NT2/D1 (cell line): ENCODE data around the gene MAGI1.
A peak's percentile ranks its signal among the peaks of the same experiment; 100 is the strongest.

Experiments used
- DNase-seq: peaks from one replicate; pipeline ENCODE4 v3.0.0-alpha.2; 2011; ENCODE audit warnings: low read depth, low spot score
- H3K27me3 ChIP-seq: 2 replicates; pipeline ENCODE4 v1.6.0; 2011; ENCODE audit warnings: mild to moderate bottlenecking; ENCODE audit not compliant: insufficient read length, insufficient read depth
- H3K36me3 ChIP-seq: 2 replicates; pipeline ENCODE4 v1.6.1; 2011; ENCODE audit warnings: mild to moderate bottlenecking, low read length, mixed read lengths; ENCODE audit not compliant: insufficient read depth, insufficient read length
- H3K4me1 ChIP-seq: 2 replicates; pipeline ENCODE4 v1.5.1; 2011; ENCODE audit not compliant: insufficient read depth, insufficient read length
- H3K4me3 ChIP-seq: 2 replicates; pipeline ENCODE4 v1.5.1; 2011; ENCODE audit warnings: low read depth; ENCODE audit not compliant: insufficient read length
- H3K9ac ChIP-seq: 2 replicates; pipeline ENCODE4 v1.6.0; 2011; ENCODE audit warnings: low read depth; ENCODE audit not compliant: insufficient read length
- H3K9me3 ChIP-seq: 2 replicates; pipeline ENCODE4 v1.5.1; 2011; ENCODE audit warnings: mild to moderate bottlenecking, low read length; ENCODE audit not compliant: insufficient read depth
- SUZ12 ChIP-seq: IDR thresholded peaks from 2 replicates; pipeline ENCODE4 v1.6.1; 2011; ENCODE audit not compliant: insufficient read length, insufficient read depth; ENCODE audit errors: extremely low read depth
- YY1 ChIP-seq: IDR thresholded peaks from 2 replicates; pipeline ENCODE4 v1.6.1; 2011; ENCODE audit not compliant: insufficient read length, insufficient read depth
- ZNF274 ChIP-seq: IDR thresholded peaks from 2 replicates; pipeline ENCODE4 v1.6.1; 2011; ENCODE audit warnings: mild to moderate bottlenecking, low read depth, low read length

Gene MAGI1

DNA sequence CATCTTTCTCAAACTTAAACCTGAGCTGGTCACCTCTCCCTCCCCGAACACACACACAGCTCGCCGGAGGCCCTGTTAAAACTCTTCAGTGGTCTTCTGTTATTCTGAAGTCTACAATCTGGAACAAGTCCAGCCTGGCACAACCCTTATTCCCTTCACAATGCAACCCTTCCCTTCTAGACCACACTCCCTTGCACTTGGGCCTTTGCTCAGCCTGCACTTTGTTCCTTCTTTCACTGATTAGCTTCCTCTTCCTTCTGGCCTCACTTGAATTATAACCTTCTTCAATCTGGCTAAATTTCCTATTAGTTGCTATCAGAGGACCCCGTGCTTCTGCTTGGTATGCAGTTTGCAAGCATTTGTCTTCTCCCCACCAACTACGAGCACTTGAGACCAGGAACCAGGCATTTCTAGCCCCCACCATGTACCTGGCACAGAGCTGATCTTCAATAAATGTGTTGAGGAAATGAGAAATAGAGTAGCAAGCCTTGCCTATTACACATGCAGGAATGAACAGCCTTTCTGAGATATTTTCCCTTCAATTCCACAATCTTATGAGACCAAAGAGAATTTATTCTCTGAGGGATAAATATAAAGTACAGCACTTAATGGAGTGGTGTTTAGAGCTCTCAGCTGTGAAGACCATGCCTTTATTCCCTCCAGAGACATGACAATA, 687.8 kb downstream of the MAGI1 start:
- Histone ChIP-seq H3K4me3 (no peak overlapping the region), H3K4me1 (peaks cover 3% of the 10 kb centered on the region), H3K9ac (no peak overlapping the region), H3K9me3 (no peaks in the 10 kb centered on the region), H3K36me3 (no peaks in the 10 kb centered on the region), H3K27me3 (no peaks in the 10 kb centered on the region)
- no peak for DNase-seq
- TF ChIP-seq ZNF274 = no peak
- TF ChIP-seq SUZ12 = no peak
- TF ChIP-seq YY1 = no peak

- Histone ChIP-seq H3K9me3 (no peaks in the 10 kb centered on the region), H3K27me3 (no peaks in the 10 kb centered on the region), H3K9ac (no peak overlapping the region), H3K36me3 (no peaks in the 10 kb centered on the region), H3K4me1 (peaks cover 4% of the 10 kb centered on the region), H3K4me3 (no peak overlapping the region)
- no peak for TF ChIP-seq SUZ12
- TF ChIP-seq ZNF274 = no peak
- no peak for TF ChIP-seq YY1
- no peak for DNase-seq
These were observed 690.2 kb downstream of the MAGI1 start for GRCh38 chr3:65348398-65348995.

- Histone ChIP-seq H3K9ac (no peak overlapping the region), H3K9me3 (no peaks in the 10 kb centered on the region), H3K4me1 (peaks cover 4% of the 10 kb centered on the region), H3K27me3 (no peaks in the 10 kb centered on the region), H3K4me3 (no peak overlapping the region), H3K36me3 (no peaks in the 10 kb centered on the region)
- TF ChIP-seq YY1 (no peak), SUZ12 (no peak), ZNF274 (no peak)
- DNase-seq = no peak
These were observed 691.6 kb downstream of the MAGI1 start for GRCh38 chr3:65347166-65347565.

- Histone ChIP-seq H3K9ac (no peak overlapping the region), H3K4me3 (no peak overlapping the region), H3K36me3 (no peaks in the 10 kb centered on the region), H3K27me3 (no peaks in the 10 kb centered on the region), H3K9me3 (no peaks in the 10 kb centered on the region), H3K4me1 (peaks cover 4% of the 10 kb centered on the region)
- DNase-seq = no peak
- no peak for TF ChIP-seq YY1
- TF ChIP-seq SUZ12 = no peak
- TF ChIP-seq ZNF274 = no peak
These were observed 693.9 kb downstream of the MAGI1 start for GRCh38 chr3:65344846-65345245.

GRCh38 chr3:65344444-65344843, 694.3 kb downstream of the MAGI1 start:
- H3K9ac ChIP-seq = no peak overlapping the region
- TF ChIP-seq YY1 (no peak), SUZ12 (no peak), ZNF274 (no peak)
- no peak overlapping the region for H3K4me3 ChIP-seq
- H3K9me3 ChIP-seq = no peaks in the 10 kb centered on the region
- H3K27me3 ChIP-seq = no peaks in the 10 kb centered on the region
- peak; percentile 46 for DNase-seq
- H3K4me1 ChIP-seq = peaks cover 2% of the 10 kb centered on the region
- H3K36me3 ChIP-seq = no peaks in the 10 kb centered on the region

- Histone ChIP-seq H3K36me3 (no peaks in the 10 kb centered on the region), H3K9ac (no peak overlapping the region), H3K4me3 (no peak overlapping the region), H3K27me3 (no peaks in the 10 kb centered on the region), H3K4me1 (peaks cover 2% of the 10 kb centered on the region), H3K9me3 (no peaks in the 10 kb centered on the region)
- DNase-seq = no peak
- no peak for TF ChIP-seq ZNF274
These were observed 695.0 kb downstream of the MAGI1 start for GRCh38 chr3:65343736-65344135.

GRCh38 chr3:65343026-65343425, 695.7 kb downstream of the MAGI1 start:
- DNase-seq = no peak
- no peak overlapping the region for H3K9ac ChIP-seq
- no peaks in the 10 kb centered on the region for H3K27me3 ChIP-seq
- TF ChIP-seq SUZ12 (no peak), YY1 (no peak), ZNF274 (no peak)
- H3K9me3 ChIP-seq = no peaks in the 10 kb centered on the region
- peaks cover 2% of the 10 kb centered on the region for H3K4me1 ChIP-seq
- no peaks in the 10 kb centered on the region for H3K36me3 ChIP-seq
- H3K4me3 ChIP-seq = no peak overlapping the region
